Thoracic aorta (tissue), 2 donors: ENCODE data around the gene DRG2. TPM values are rescaled to one million over a fixed set of nuclear protein-coding genes. Genes with fewer than 3 reads are reported as not detected.

Experiments
- ATAC-seq: fragments of 150-250 bp; one replicate; pipeline ENCODE4 v1.8.0; 2017; ENCODE audit warnings: low read depth; ENCODE audit not compliant: insufficient number of reproducible peaks, low FRiP score
- DNase-seq: peaks from one replicate; pipeline ENCODE4 v3.0.0-alpha.2; 2020; ENCODE audit warnings: low spot score
- H3K27ac ChIP-seq, 2 donors: fragments of 200-600 bp; sonication (generic); 1 replicate in 1 of 2; 2 replicates in 1 of 2; pipeline ENCODE4 v1.5.1; 2016; ENCODE audit warnings: mild to moderate bottlenecking in 2 of 2, moderate library complexity in 2 of 2
- H3K27me3 ChIP-seq: fragments of 200-600 bp; sonication (generic); replicated peaks from 2 replicates; pipeline ENCODE4 v1.6.0; 2016; ENCODE audit warnings: mild to moderate bottlenecking; ENCODE audit not compliant: insufficient read depth
- H3K36me3 ChIP-seq: fragments of 200-600 bp; sonication (generic); one replicate; pipeline ENCODE4 v1.5.1; 2016
- H3K4me1 ChIP-seq, 2 donors: fragments of 200-600 bp; sonication (generic); 1 replicate in 1 of 2; 2 replicates in 1 of 2; pipeline versions ENCODE4 v1.5.1 to v1.6.0; 2016; ENCODE audit warnings: low read depth in 2 of 2, mild to moderate bottlenecking in 1 of 2; ENCODE audit not compliant: control insufficient read depth in 1 of 2
- H3K4me3 ChIP-seq: fragments of 200-600 bp; sonication (generic); 2 replicates; pipeline ENCODE4 v1.5.1; 2016; ENCODE audit warnings: mild to moderate bottlenecking
- H3K9me3 ChIP-seq: fragments of 200-600 bp; sonication (generic); 2 replicates; pipeline ENCODE4 v1.5.1; 2016
- total RNA-seq, 2 donors: library from RNA; depleted of rRNA; stranded (reverse); fragments of >200 nt; gene quantifications; one replicate each; pipeline versions ENCODE4 v1.1.0 to v1.2.3, GENCODE V29; 2016
- TF ChIP-seq, protein P1 (sequence below): fragments of 200-600 bp; sonication (generic); IDR thresholded peaks from one replicate; pipeline ENCODE4 v1.5.1; 2019; ENCODE audit warnings: antibody characterized with exemption

DRG2 gene
- total RNA-seq, 2 donors from 2014 or later: 42.3 to 55.6 TPM

DNA sequence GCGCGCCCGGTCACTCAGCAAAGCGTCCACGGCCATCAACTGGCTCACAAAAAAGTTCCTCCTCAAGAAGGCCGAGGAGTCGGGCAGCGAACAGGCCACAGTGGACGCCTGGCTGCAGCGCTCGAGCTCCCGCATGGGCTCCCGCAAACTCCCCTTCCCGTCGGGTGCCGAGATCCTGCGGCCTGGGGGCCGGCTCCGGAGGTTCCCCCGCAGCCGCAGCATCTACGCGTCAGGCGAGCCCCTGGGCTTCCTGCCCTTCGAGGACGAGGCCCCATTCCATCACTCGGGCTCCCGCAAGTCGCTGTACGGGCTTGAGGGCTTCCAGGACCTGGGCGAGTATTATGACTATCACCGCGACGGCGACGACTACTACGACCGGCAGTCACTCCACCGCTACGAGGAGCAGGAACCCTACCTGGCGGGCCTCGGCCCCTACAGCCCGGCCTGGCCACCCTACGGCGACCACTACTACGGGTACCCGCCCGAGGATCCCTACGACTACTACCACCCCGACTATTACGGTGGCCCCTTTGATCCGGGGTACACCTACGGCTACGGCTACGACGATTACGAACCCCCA lies 31.5 kb downstream of the DRG2 start:
- no peak overlapping the region for H3K27ac ChIP-seq
- no peaks in the 10 kb centered on the region for H3K4me1 ChIP-seq
- no peaks in the 10 kb centered on the region for H3K36me3 ChIP-seq
- H3K9me3 ChIP-seq: no peaks in the 10 kb centered on the region
- H3K27me3 ChIP-seq: no peaks in the 10 kb centered on the region
- TF ChIP-seq, protein P1, sequence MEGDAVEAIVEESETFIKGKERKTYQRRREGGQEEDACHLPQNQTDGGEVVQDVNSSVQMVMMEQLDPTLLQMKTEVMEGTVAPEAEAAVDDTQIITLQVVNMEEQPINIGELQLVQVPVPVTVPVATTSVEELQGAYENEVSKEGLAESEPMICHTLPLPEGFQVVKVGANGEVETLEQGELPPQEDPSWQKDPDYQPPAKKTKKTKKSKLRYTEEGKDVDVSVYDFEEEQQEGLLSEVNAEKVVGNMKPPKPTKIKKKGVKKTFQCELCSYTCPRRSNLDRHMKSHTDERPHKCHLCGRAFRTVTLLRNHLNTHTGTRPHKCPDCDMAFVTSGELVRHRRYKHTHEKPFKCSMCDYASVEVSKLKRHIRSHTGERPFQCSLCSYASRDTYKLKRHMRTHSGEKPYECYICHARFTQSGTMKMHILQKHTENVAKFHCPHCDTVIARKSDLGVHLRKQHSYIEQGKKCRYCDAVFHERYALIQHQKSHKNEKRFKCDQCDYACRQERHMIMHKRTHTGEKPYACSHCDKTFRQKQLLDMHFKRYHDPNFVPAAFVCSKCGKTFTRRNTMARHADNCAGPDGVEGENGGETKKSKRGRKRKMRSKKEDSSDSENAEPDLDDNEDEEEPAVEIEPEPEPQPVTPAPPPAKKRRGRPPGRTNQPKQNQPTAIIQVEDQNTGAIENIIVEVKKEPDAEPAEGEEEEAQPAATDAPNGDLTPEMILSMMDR: no peak
- ATAC-seq (no peak), DNase-seq (no peak)
- no peak overlapping the region for H3K4me3 ChIP-seq

DNA sequence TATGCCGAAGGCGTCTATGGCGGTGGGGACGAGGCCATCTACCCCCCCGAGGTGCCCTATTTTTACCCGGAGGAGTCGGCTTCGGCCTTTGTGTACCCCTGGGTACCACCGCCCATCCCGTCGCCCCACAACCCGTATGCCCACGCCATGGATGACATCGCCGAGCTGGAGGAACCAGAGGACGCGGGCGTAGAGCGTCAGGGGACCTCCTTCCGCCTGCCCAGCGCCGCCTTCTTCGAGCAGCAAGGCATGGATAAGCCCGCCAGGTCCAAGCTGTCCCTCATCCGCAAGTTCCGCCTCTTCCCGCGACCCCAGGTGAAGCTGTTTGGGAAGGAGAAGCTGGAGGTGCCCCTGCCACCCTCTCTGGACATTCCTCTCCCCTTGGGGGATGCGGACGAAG lies 32.2 kb downstream of the DRG2 start:
- no peaks in the 10 kb centered on the region for H3K27me3 ChIP-seq
- DNase-seq: no peak
- TF ChIP-seq, protein P1: no peak
- no peak for ATAC-seq
- no peaks in the 10 kb centered on the region for H3K9me3 ChIP-seq
- H3K4me3 ChIP-seq: no peak overlapping the region
- no peaks in the 10 kb centered on the region for H3K36me3 ChIP-seq
- no peak overlapping the region for H3K27ac ChIP-seq
- no peaks in the 10 kb centered on the region for H3K4me1 ChIP-seq

DNA sequence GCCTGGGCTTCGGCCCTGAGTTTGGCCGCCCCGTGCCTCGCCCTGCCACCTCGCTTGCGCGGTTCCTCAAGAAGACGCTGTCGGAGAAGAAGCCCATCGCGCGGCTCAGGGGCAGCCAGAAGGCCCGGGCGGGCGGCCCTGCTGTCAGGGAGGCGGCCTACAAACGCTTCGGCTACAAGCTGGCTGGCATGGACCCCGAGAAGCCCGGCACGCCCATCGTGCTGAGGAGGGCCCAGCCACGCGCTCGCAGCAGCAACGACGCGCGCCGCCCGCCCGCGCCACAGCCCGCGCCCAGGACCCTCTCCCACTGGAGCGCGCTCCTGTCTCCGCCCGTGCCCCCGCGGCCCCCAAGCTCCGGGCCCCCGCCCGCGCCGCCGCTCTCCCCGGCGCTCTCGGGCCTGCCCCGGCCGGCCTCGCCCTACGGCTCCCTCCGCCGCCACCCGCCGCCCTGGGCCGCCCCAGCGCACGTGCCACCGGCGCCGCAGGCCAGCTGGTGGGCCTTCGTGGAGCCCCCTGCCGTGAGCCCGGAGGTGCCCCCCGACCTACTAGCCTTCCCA lies 32.8 kb downstream of the DRG2 start:
- TF ChIP-seq, protein P1: no peak
- H3K27me3 ChIP-seq: no peaks in the 10 kb centered on the region
- DNase-seq (no peak), ATAC-seq (no peak)
- H3K27ac ChIP-seq: no peak overlapping the region
- no peak overlapping the region for H3K4me3 ChIP-seq
- no peaks in the 10 kb centered on the region for H3K9me3 ChIP-seq
- no peaks in the 10 kb centered on the region for H3K4me1 ChIP-seq
- no peaks in the 10 kb centered on the region for H3K36me3 ChIP-seq

DNA sequence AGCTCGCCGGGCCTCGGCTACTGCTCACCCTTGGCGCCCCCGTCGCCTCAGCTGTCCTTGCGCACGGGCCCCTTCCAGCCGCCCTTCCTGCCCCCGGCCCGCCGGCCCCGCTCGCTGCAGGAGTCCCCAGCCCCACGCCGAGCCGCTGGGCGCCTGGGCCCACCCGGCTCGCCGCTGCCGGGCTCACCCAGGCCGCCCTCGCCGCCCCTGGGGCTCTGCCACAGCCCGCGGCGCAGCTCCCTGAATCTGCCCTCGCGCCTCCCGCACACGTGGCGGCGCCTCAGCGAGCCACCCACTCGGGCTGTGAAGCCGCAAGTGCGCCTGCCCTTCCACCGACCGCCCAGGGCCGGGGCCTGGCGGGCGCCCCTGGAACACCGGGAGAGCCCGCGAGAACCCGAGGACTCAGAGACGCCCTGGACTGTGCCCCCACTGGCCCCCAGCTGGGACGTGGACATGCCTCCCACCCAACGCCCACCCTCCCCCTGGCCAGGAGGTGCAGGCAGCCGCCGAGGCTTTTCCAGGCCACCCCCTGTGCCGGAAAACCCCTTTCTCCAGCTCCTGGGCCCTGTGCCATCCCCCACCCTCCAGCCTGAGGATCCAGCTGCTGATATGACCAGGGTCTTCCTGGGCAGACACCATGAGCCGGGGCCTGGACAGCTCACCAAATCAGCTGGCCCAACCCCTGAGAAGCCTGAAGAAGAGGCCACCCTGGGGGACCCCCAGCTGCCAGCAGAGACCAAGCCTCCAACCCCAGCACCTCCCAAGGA lies 33.6 kb downstream of the DRG2 start:
- TF ChIP-seq, protein P1: no peak
- ATAC-seq (no peak), DNase-seq (no peak)
- Histone ChIP-seq H3K9me3 (no peaks in the 10 kb centered on the region), H3K4me1 (no peaks in the 10 kb centered on the region), H3K4me3 (no peak overlapping the region), H3K27me3 (no peaks in the 10 kb centered on the region), H3K36me3 (no peaks in the 10 kb centered on the region), H3K27ac (no peak overlapping the region)

DNA sequence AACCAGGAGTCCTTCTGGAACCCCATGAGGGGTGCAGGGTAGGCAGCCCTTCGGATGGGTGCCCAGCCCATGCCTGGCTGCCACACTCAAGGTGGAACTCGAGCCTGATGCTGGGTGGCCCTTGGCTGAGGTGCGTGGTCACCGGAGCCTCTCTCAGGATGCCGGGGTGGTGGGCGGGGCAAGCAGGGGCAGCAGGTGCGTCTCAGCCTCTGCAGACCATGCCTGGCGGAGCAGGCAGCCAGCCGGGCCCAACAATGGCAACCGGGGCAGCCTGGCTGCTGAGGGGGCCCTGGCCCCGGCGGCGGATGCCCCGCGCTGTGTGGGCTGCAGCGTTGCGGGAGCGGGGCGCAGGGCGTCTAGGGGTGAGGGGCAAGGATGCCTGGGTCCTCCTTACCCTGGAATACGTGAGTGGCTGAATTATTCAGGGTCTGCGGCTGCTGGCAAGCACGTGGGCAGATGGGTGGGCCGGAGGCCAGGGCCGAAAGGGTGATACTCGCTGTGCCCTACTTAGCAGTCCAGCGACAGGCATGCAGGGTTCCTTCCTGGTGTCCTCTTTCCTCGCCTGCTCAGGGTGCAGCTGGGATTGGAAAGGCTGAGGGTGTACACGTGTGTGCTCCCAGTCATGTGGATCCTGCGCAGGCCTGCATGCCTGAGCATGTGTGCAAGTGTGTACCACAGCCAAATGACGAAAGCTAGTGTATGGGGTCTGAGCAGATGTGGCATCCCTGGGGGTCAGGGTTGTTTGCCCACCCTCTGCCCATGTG lies 35.4 kb downstream of the DRG2 start:
- H3K27ac ChIP-seq: no peak overlapping the region
- H3K9me3 ChIP-seq: no peaks in the 10 kb centered on the region
- H3K36me3 ChIP-seq: no peaks in the 10 kb centered on the region
- no peaks in the 10 kb centered on the region for H3K27me3 ChIP-seq
- no peak overlapping the region for H3K4me3 ChIP-seq
- TF ChIP-seq, protein P1: no peak
- H3K4me1 ChIP-seq: no peaks in the 10 kb centered on the region
- ATAC-seq: no peak
- no peak for DNase-seq
